GM12878 (cell line): ENCODE measurements around the gene CPNE4. TPM values are rescaled to one million over a fixed set of nuclear protein-coding genes. Genes with fewer than 3 reads are reported as not detected.
A peak's percentile ranks its signal among the peaks of the same experiment; 100 is the strongest.

ENCODE experiments used
- ATAC-seq: fragments of 200-7000 bp; cut with Tn5 transposase; 3 replicates; pipeline ENCODE4 v1.9.1; 2020; ENCODE audit warnings: mild to moderate bottlenecking, moderate library complexity
- BruUV-seq: library from RNA; stranded (reverse); fragments of 400-500 nt; replicated peaks from 2 replicates; lab custom pipeline; 2021; lab: Mats Ljungman, UMichigan
- CTCF ChIA-PET: fragments of 300-600 bp; sonication (Branson Sonifier 250); formaldehyde crosslinking; extraction: SDS; loops from one replicate; lab custom pipeline; 2021; ENCODE audit warnings: inconsistent platforms; lab: Yijun Ruan, JAX
- POLR2A ChIA-PET: fragments of 350-600 bp; formaldehyde crosslinking; extraction: SDS; loops from one replicate; lab custom pipeline; 2021; ENCODE audit warnings: inconsistent platforms; lab: Charles Lee
- RAD21 ChIA-PET: fragments of 300-600 bp; sonication (Branson Sonifier 250); formaldehyde crosslinking; loops from one replicate; lab custom pipeline; 2023; ENCODE audit warnings: antibody characterized with exemption; ENCODE audit not compliant: unreplicated experiment; lab: Charles Lee
- SMC1A ChIA-PET: fragments of 300-600 bp; sonication (Branson Sonifier 250); formaldehyde crosslinking; loops from one replicate; lab custom pipeline; 2023; ENCODE audit not compliant: unreplicated experiment, uncharacterized antibody; lab: Charles Lee
- DNase-seq: peaks from one replicate; pipeline ENCODE4 v3.0.0-alpha.2; 2011; ENCODE audit warnings: low read depth, low spot score
- FAIRE-seq: peaks from 3 replicates; lab custom pipeline; 2011; peaks lifted over from hg19 to GRCh38; lab: Jason Lieb, UNC
- H2AFZ ChIP-seq: 2 replicates; pipeline ENCODE4 v1.6.0; 2011; ENCODE audit warnings: low read depth, low read length, control low read depth; ENCODE audit not compliant: control insufficient read depth
- H3K27ac ChIP-seq: 2 replicates; pipeline ENCODE4 v1.5.1; 2011; ENCODE audit warnings: control low read depth; ENCODE audit not compliant: control insufficient read depth, insufficient read depth
- H3K27me3 ChIP-seq, 2 experiments: replicated peaks in 1 of 2; 2 replicates each; pipeline versions ENCODE4 v1.6.0 to v1.6.1; 2011; ENCODE audit warnings: low read length in 1 of 2; ENCODE audit not compliant: control insufficient read depth in 2 of 2, insufficient read depth in 2 of 2
- H3K36me3 ChIP-seq, 2 experiments: 2 replicates each; pipeline ENCODE4 v1.5.1; 2011; ENCODE audit warnings: low read length in 1 of 2; ENCODE audit not compliant: control insufficient read depth in 2 of 2, insufficient read depth in 2 of 2
- H3K4me1 ChIP-seq: 2 replicates; pipeline ENCODE4 v1.6.1; 2011; ENCODE audit warnings: mild to moderate bottlenecking, low read length, moderate library complexity, mixed read lengths; ENCODE audit not compliant: control insufficient read depth, insufficient read depth
- H3K4me2 ChIP-seq: 2 replicates; pipeline ENCODE4 v1.6.0; 2011; ENCODE audit warnings: control low read depth; ENCODE audit not compliant: control insufficient read depth, insufficient read depth
- H3K4me3 ChIP-seq: fragments of 200-600 bp; sonication (generic); 2 replicates; pipeline ENCODE4 v1.5.1; 2016
- H3K79me2 ChIP-seq: 2 replicates; pipeline ENCODE4 v1.6.0; 2011; ENCODE audit warnings: low read length; ENCODE audit not compliant: control insufficient read depth, insufficient read depth
- H3K9ac ChIP-seq: 2 replicates; pipeline ENCODE4 v1.8.0; 2011; ENCODE audit warnings: low read length, control low read depth, mixed read lengths; ENCODE audit not compliant: control insufficient read depth, insufficient read depth
- H3K9me3 ChIP-seq: replicated peaks from 3 replicates; pipeline ENCODE4 v1.5.1; 2011; ENCODE audit warnings: mild to moderate bottlenecking, low read length; ENCODE audit not compliant: control insufficient read depth, insufficient read depth
- H4K20me1 ChIP-seq: 2 replicates; pipeline ENCODE4 v1.6.0; 2011; ENCODE audit not compliant: control insufficient read depth, insufficient read depth
- BMI1 ChIP-seq: fragments of 450-650 bp; IDR thresholded peaks from 2 replicates; pipeline ENCODE4 v1.6.1; 2016; ENCODE audit warnings: mild to moderate bottlenecking, moderate library complexity, borderline replicate concordance
- EED ChIP-seq: sonication (generic); IDR thresholded peaks from 2 replicates; pipeline ENCODE4 v1.6.1; 2016; ENCODE audit warnings: antibody characterized with exemption, low read depth
- GATAD2B ChIP-seq: fragments of 450-650 bp; conservative IDR thresholded peaks from 2 replicates; pipeline ENCODE4 v1.6.1; 2017; ENCODE audit warnings: low read depth, mild to moderate bottlenecking, moderate library complexity
- IRF3 ChIP-seq: fragments of 450-650 bp; IDR thresholded peaks from 2 replicates; pipeline ENCODE4 v1.6.1; 2014; ENCODE audit warnings: mild to moderate bottlenecking
- MTA2 ChIP-seq: fragments of 450-650 bp; IDR thresholded peaks from 2 replicates; pipeline ENCODE4 v1.6.1; 2016; ENCODE audit warnings: low read depth, mild to moderate bottlenecking, moderate library complexity
- MYC ChIP-seq: IDR thresholded peaks from 2 replicates; pipeline ENCODE4 v1.6.1; 2011; ENCODE audit warnings: mild to moderate bottlenecking, low read length, moderate library complexity, inconsistent platforms; ENCODE audit not compliant: insufficient read depth, insufficient replicate concordance, insufficient read length, severe bottlenecking
- NFIC ChIP-seq: IDR thresholded peaks from 2 replicates; pipeline ENCODE4 v1.6.1; 2012; ENCODE audit warnings: low read depth, mild to moderate bottlenecking, inconsistent platforms, low read length, moderate library complexity
- SIX5 ChIP-seq: IDR thresholded peaks from 2 replicates; pipeline ENCODE4 v1.6.1; 2011; ENCODE audit warnings: mild to moderate bottlenecking, low read depth, low read length, moderate library complexity; ENCODE audit not compliant: severe bottlenecking
- TCF7 ChIP-seq: IDR thresholded peaks from 2 replicates; pipeline ENCODE4 v1.6.1; 2014; ENCODE audit warnings: antibody characterized with exemption, borderline replicate concordance
- WRNIP1 ChIP-seq: IDR thresholded peaks from 2 replicates; pipeline ENCODE4 v1.6.1; 2011; ENCODE audit warnings: low read depth, low read length, improper control_type of control experiment, borderline replicate concordance
- ZBTB33 ChIP-seq: fragments of 450-650 bp; IDR thresholded peaks from 2 replicates; pipeline ENCODE4 v1.6.1; 2017; ENCODE audit warnings: mild to moderate bottlenecking
- WGBS: methylation state at CpG from one replicate; pipeline ENCODE4 v1.1.6; 2016; ENCODE audit warnings: low lambda C conversion rate; ENCODE audit not compliant: insufficient replicate concordance, insufficient coverage; ENCODE audit errors: missing lambda C conversion rate; 5-methylcytosine and 5-hydroxymethylcytosine counted together
- in situ Hi-C: fragments of 300-500 bp; cut with MboI; formaldehyde crosslinking; loops from 9 replicates; pipeline ENCODE4 v1.14.3; 2018; ENCODE audit warnings: mixed read lengths
- intact Hi-C: fragments of 100-400 bp; cut with micrococcal nuclease; formaldehyde crosslinking; loops from one replicate; pipeline ENCODE4 v1.14.2; 2022; ENCODE audit not compliant: unreplicated experiment
- polyA plus RNA-seq, 11 experiments: library from polyadenylated mRNA; depleted of rRNA in 4 of 11; unstranded in 6 of 11; stranded (reverse) in 5 of 11; fragments of >200 nt; fragmentation: Nextera tagmentation in 4 of 11; fragmentation: Illumina TruSeq in 1 of 11; extraction: Ambion mirVana in 4 of 11; extraction: Trizol in 1 of 11; gene quantifications; 1 replicate in 1 of 11; 2 replicates in 10 of 11; pipeline versions ENCODE4 v1.2.1 to v1.2.3, GENCODE V29; 2011 to 2016; ENCODE audit warnings: inconsistent platforms in 2 of 11, missing spikeins in 2 of 11, low read depth in 1 of 11
- total RNA-seq, 4 experiments: library from RNA; depleted of rRNA in 3 of 4; stranded (reverse); fragments of >200 nt in 3 of 4; fragmentation: Illumina TruSeq in 1 of 4; extraction: Trizol in 1 of 4; gene quantifications; 2 replicates each; pipeline versions ENCODE4 v1.2.1 to v1.2.3, GENCODE V29; 2013 to 2021

The CPNE4 gene
- total and polyA plus RNA-seq, 10 of the 15 experiments (the other 5 are each of a cell fraction or from before 2014, with no cell fraction given), result 0.17 to 1.9 (median 0.48) TPM; not detected in 1

- TF ChIP-seq NFIC, result no peak
- no peak for TF ChIP-seq EED
- TF ChIP-seq GATAD2B, result no peak
- TF ChIP-seq MTA2, result no peak
Measured at GRCh38 chr3:131976448-131976847, 58.4 kb downstream of the CPNE4 start (continued).

- H3K4me1 ChIP-seq, result no peaks in the 10 kb centered on the region
- FAIRE-seq (no peak), DNase-seq (no peak), ATAC-seq (peak; percentile 65)
- intact Hi-C loops (no loop called here), in situ Hi-C loops (no loop called here)
- SMC1A ChIA-PET, result no interaction called here
- H3K27me3 ChIP-seq, result no peaks in the 10 kb centered on the region
- H3K9ac ChIP-seq, result no peak overlapping the region
- H3K79me2 ChIP-seq, result no peaks in the 10 kb centered on the region
- H3K36me3 ChIP-seq, result no peaks in the 10 kb centered on the region
- H2AFZ ChIP-seq, result no peak overlapping the region
- BruUV-seq, result no TSS peak
- H3K9me3 ChIP-seq, result no peaks in the 10 kb centered on the region
- POLR2A ChIA-PET, result no interaction called here
- no peak overlapping the region for H3K4me2 ChIP-seq
- TF ChIP-seq IRF3 (no peak), SIX5 (no peak), TCF7 (no peak), ZBTB33 (no peak), EED (no peak), BMI1 (no peak), WRNIP1 (no peak), MYC (no peak)
- H3K4me3 ChIP-seq, result no peak overlapping the region
- CTCF ChIA-PET, result no interaction called here
- no peak overlapping the region for H3K27ac ChIP-seq
- WGBS, result 36% methylated on average over 6 of the region's 6 CpGs
- RAD21 ChIA-PET, result no interaction called here
- no peaks in the 10 kb centered on the region for H4K20me1 ChIP-seq
Measured at GRCh38 chr3:131975047-131975446, 59.8 kb downstream of the CPNE4 start.
